Measurements from ENCODE around the gene TRIP10.

DNA sequence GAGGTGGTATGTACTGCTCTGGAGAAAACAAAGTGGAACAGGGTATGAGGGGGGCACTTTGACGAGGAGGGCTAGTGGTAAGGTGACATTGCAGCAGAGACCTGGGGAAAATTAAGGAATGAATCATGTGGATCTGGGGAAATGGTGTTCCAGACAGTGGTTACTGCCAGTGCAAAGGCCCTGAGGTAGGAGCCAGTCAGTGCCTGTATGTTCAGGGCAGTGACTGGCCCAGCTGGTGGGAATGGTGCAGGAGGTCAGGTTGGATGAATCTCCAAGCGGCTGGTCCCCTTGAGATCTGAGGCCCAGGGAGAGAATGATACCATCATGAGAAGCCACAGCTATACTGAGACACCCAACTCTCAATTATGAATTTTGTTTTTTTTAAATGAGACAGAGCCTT is 38.0 kb downstream of the TRIP10 start:
- TF ChIP-seq, protein P1, sequence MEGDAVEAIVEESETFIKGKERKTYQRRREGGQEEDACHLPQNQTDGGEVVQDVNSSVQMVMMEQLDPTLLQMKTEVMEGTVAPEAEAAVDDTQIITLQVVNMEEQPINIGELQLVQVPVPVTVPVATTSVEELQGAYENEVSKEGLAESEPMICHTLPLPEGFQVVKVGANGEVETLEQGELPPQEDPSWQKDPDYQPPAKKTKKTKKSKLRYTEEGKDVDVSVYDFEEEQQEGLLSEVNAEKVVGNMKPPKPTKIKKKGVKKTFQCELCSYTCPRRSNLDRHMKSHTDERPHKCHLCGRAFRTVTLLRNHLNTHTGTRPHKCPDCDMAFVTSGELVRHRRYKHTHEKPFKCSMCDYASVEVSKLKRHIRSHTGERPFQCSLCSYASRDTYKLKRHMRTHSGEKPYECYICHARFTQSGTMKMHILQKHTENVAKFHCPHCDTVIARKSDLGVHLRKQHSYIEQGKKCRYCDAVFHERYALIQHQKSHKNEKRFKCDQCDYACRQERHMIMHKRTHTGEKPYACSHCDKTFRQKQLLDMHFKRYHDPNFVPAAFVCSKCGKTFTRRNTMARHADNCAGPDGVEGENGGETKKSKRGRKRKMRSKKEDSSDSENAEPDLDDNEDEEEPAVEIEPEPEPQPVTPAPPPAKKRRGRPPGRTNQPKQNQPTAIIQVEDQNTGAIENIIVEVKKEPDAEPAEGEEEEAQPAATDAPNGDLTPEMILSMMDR (IDR thresholded peaks at IDR 0.05): no peak
- TF ChIP-seq EP300 (IDR thresholded peaks at IDR 0.05): no peak
- no peak for TF ChIP-seq POLR2A (IDR thresholded peaks at IDR 0.05)

All from ovary (tissue), 3 donors.